SK-N-SH (cell line): ENCODE measurements around the gene ABAT. TPM values are rescaled to one million over a fixed set of nuclear protein-coding genes. Genes with fewer than 3 reads are reported as not detected.

Source experiments
- CTCF ChIA-PET: fragments of 300-600, 350-600 bp; formaldehyde crosslinking; extraction: SDS; loops from one replicate; lab custom pipeline; 2021; lab: Yijun Ruan, JAX
- POLR2A ChIA-PET: fragments of 350-600 bp; sonication (Branson Sonifier 250); formaldehyde crosslinking; extraction: SDS; loops from one replicate; lab custom pipeline; 2020; ENCODE audit warnings: antibody characterized with exemption, inconsistent platforms; lab: Yijun Ruan, JAX
- DNase-seq: peaks from one replicate; pipeline ENCODE4 v3.0.0; 2012
- H2AFZ ChIP-seq: fragments of 200-600 bp; sonication (generic); 2 replicates; pipeline ENCODE4 v1.8.1; 2016; ENCODE audit warnings: antibody characterized with exemption, mild to moderate bottlenecking, low read depth
- H3F3A ChIP-seq: fragments of 200-600 bp; sonication (generic); replicated peaks from 2 replicates; pipeline ENCODE3; 2016; ENCODE audit warnings: antibody characterized with exemption, mild to moderate bottlenecking; ENCODE audit not compliant: insufficient read depth
- H3K27ac ChIP-seq, 2 experiments: fragments of 200-500 bp in 1 of 2; fragments of 200-600 bp in 1 of 2; sonication (Bioruptor generic) in 1 of 2; sonication (generic), shearing (Covaris generic) in 1 of 2; 2 replicates each; pipeline versions ENCODE4 v1.5.1 to v1.6.1; 2014 to 2016; ENCODE audit warnings: low read depth in 2 of 2, inconsistent platforms in 1 of 2, low read length in 1 of 2, mild to moderate bottlenecking in 1 of 2, mixed read lengths in 1 of 2
- H3K27me3 ChIP-seq: fragments of 200-600 bp; sonication (generic), shearing (Covaris generic); 2 replicates; pipeline ENCODE4 v1.6.1; 2016; ENCODE audit warnings: mixed run types; ENCODE audit not compliant: insufficient read depth
- H3K36me3 ChIP-seq, 2 experiments: fragments of 200-500 bp in 1 of 2; fragments of 200-600 bp in 1 of 2; sonication (Bioruptor generic) in 1 of 2; sonication (generic) in 1 of 2; replicated peaks in 1 of 2; 2 replicates each; pipeline versions ENCODE3 to v1.5.1; 2014 to 2016; ENCODE audit warnings: low read length in 1 of 2, mild to moderate bottlenecking in 1 of 2; ENCODE audit not compliant: insufficient read depth in 2 of 2, control insufficient read depth in 1 of 2
- H3K4me1 ChIP-seq, 2 experiments: fragments of 200-500 bp in 1 of 2; fragments of 200-600 bp in 1 of 2; sonication (Bioruptor generic) in 1 of 2; sonication (generic), shearing (Covaris generic) in 1 of 2; 2 replicates each; pipeline versions ENCODE4 v1.5.1 to v1.6.1; 2014 to 2016; ENCODE audit warnings: low read depth in 1 of 2, low read length in 1 of 2, mixed run types in 1 of 2; ENCODE audit not compliant: insufficient read depth in 2 of 2, control insufficient read depth in 1 of 2
- H3K4me2 ChIP-seq: fragments of 200-600 bp; sonication (generic), shearing (Covaris generic); 2 replicates; pipeline ENCODE4 v1.6.1; 2017; ENCODE audit warnings: mixed run types
- H3K4me3 ChIP-seq, 2 experiments: fragments of 200-500 bp in 1 of 2; fragments of 200-600 bp in 1 of 2; sonication (Bioruptor generic) in 1 of 2; sonication (generic), shearing (Covaris generic) in 1 of 2; 2 replicates each; pipeline versions ENCODE4 v1.5.1 to v1.8.1; 2014 to 2016; ENCODE audit warnings: low read depth in 2 of 2, inconsistent platforms in 1 of 2, low read length in 1 of 2, mild to moderate bottlenecking in 1 of 2, mixed read lengths in 1 of 2, moderate library complexity in 1 of 2
- H3K79me2 ChIP-seq: fragments of 200-600 bp; sonication (generic); 2 replicates; pipeline ENCODE4 v1.8.1; 2017; ENCODE audit warnings: mild to moderate bottlenecking; ENCODE audit not compliant: insufficient read depth
- H3K9ac ChIP-seq: fragments of 200-600 bp; sonication (generic); 2 replicates; pipeline ENCODE4 v1.6.1; 2017; ENCODE audit warnings: mixed run types
- H3K9me2 ChIP-seq: fragments of 200-600 bp; sonication (generic); 2 replicates; pipeline ENCODE4 v1.6.1; 2017; ENCODE audit warnings: mixed run types
- H3K9me3 ChIP-seq: fragments of 200-600 bp; sonication (generic); 2 replicates; pipeline ENCODE4 v1.6.1; 2017; ENCODE audit warnings: mixed run types, mild to moderate bottlenecking, moderate library complexity
- H4K20me1 ChIP-seq: fragments of 200-600 bp; sonication (generic); 2 replicates; pipeline ENCODE4 v1.6.1; 2017; ENCODE audit warnings: mild to moderate bottlenecking, mixed run types; ENCODE audit not compliant: insufficient read depth
- CHD2 ChIP-seq: fragments of 150-350 bp; IDR thresholded peaks from 2 replicates; pipeline ENCODE4 v1.6.1; 2018; ENCODE audit warnings: low read length; ENCODE audit not compliant: partially characterized antibody
- ELF1 ChIP-seq: IDR thresholded peaks from 2 replicates; pipeline ENCODE4 v1.4.0; 2012
- EP300 ChIP-seq, 2 experiments: IDR thresholded peaks; 2 replicates each; pipeline versions ENCODE4 v1.4.0 to v1.6.1; 2012; ENCODE audit warnings: borderline replicate concordance in 1 of 2, low read depth in 1 of 2, low read length in 1 of 2
- FOXJ3 ChIP-seq: sonication (generic); formaldehyde crosslinking; IDR thresholded peaks from 2 replicates; pipeline ENCODE4 v1.5.1; 2020; ENCODE audit warnings: mild to moderate bottlenecking, missing genetic modification reagents
- JUND ChIP-seq: IDR thresholded peaks from 2 replicates; pipeline ENCODE4 v1.4.0; 2012
- MEF2A ChIP-seq: IDR thresholded peaks from 2 replicates; pipeline ENCODE4 v1.4.0; 2012; ENCODE audit warnings: low read depth, borderline replicate concordance
- MXI1 ChIP-seq: IDR thresholded peaks from 2 replicates; pipeline ENCODE4 v1.6.1; 2012; ENCODE audit warnings: mild to moderate bottlenecking, low read depth, low read length, improper control_type of control experiment
- RAD21 ChIP-seq: IDR thresholded peaks from 2 replicates; pipeline ENCODE4 v1.6.1; 2012; ENCODE audit warnings: mild to moderate bottlenecking, low read length
- RCOR1 ChIP-seq: fragments of 150-350 bp; IDR thresholded peaks from 2 replicates; pipeline ENCODE4 v1.6.1; 2017; ENCODE audit warnings: antibody characterized with exemption, low read length
- RFX5 ChIP-seq: IDR thresholded peaks from 2 replicates; pipeline ENCODE4 v1.6.1; 2012; ENCODE audit warnings: mild to moderate bottlenecking, improper control_type of control experiment, low read length
- TAF1 ChIP-seq: IDR thresholded peaks from 2 replicates; pipeline ENCODE4 v1.6.1; 2012; ENCODE audit warnings: low read depth, mild to moderate bottlenecking, low read length, moderate library complexity, borderline replicate concordance
- WGBS: methylation state at CpG from one replicate; pipeline ENCODE4 v1.1.6; 2017; ENCODE audit warnings: low lambda C conversion rate; 5-methylcytosine and 5-hydroxymethylcytosine counted together
- polyA plus RNA-seq, 3 experiments: library from polyadenylated mRNA; depleted of rRNA; stranded (reverse); fragments of >200 nt; gene quantifications; 2 replicates each; pipeline ENCODE4 v1.2.3, GENCODE V29; 2012
- TF ChIP-seq, protein P1 (sequence below): IDR thresholded peaks from 2 replicates; pipeline ENCODE4 v1.4.0; 2012; ENCODE audit warnings: low read depth, borderline replicate concordance

Gene ABAT
- polyA plus RNA-seq, 1 of the 3 experiments (the other 2 are of a cell fraction): 4.7 TPM

- Histone ChIP-seq H3F3A (no peaks in the 10 kb centered on the region), H4K20me1 (peaks cover 55% of the 10 kb centered on the region), H3K9ac (no peak overlapping the region), H3K79me2 (peaks cover 100% of the 10 kb centered on the region), H3K4me1 (peaks cover 0 to 26% of the 10 kb centered on the region in 2 experiments), H3K9me2 (no peaks in the 10 kb centered on the region), H3K9me3 (no peaks in the 10 kb centered on the region), H2AFZ (no peak overlapping the region), H3K4me3 (no peak overlapping the region), H3K36me3 (peaks cover 62 to 91% of the 10 kb centered on the region in 2 experiments), H3K27ac (0 out of 4 replicates have a peak overlapping the region, but pooled peaks of 1 of the 2 experiments have one; percentile 18), H3K4me2 (no peak overlapping the region), H3K27me3 (no peaks in the 10 kb centered on the region)
- no peak for DNase-seq
- no peak for TF ChIP-seq MEF2A
- POLR2A ChIA-PET: interaction anchor here (0.9 kb wide), 1 partner anchor 59 kb away, joined by 6 read pairs; no protein-coding TSS in a partner anchor
- CTCF ChIA-PET: interaction anchor here (0.7 to 1.2 kb wide), 3 partner anchors 13 to 205 kb away, joined by 3 read pairs; no protein-coding TSS in a partner anchor
- 96% methylated on average over 6 of the region's 6 CpGs for WGBS
Observed at GRCh38 chr16:8804313-8804712, 129.9 kb downstream of the ABAT start.

DNA sequence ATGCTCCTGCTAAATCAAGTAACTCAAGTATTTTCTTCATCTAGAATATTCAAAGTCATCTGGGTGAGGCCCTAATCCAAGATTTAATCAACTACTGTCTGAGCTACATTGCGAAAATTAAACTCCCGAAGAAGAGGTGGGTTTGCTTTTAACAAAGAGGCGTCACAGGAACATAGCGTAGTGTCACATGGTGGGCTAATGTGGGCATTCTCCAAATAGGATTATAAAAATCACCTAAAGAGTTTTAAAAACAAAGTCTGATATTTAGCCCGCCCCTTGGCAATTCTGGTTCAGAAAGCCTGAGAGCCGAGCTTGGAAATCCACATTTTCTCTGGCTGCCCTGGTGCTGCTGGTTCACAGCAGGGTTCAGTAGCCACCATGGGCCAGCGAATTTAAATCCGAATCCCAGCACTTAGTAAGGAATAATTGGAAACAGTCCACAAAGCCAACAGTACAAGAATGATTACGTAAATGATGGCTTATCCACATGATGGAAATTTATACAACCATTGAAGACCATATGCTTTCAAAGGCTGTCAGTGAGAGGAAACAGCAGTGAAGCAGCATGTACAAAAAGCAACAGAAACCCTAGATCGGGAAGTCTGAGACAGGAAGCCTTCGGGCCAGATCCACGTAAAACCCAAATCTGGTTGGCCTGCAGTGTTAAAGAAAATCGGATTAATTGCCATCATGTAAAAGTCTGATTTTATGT lies 132.0 kb downstream of the ABAT start:
- peak overlapping the region in 1 of 2 experiments; percentile 88; a peak in 2 of 4 replicates for H3K27ac ChIP-seq
- no peak overlapping the region for H2AFZ ChIP-seq
- H3K27me3 ChIP-seq: no peaks in the 10 kb centered on the region
- peaks cover 0 to 32% of the 10 kb centered on the region in 2 experiments; a peak in 1 of 4 replicates for H3K4me1 ChIP-seq
- CTCF ChIA-PET: interaction anchor here (0.8 to 2.0 kb wide), 3 partner anchors 130 to 202 kb away, joined by 3 to 5 read pairs (median 5); no protein-coding TSS in a partner anchor
- H3F3A ChIP-seq: no peaks in the 10 kb centered on the region
- POLR2A ChIA-PET: interaction anchor here (0.9 kb wide), 1 partner anchor 62 kb away, joined by 7 read pairs; the partner anchor contains the start of gene CARHSP1
- no peak for TF ChIP-seq RFX5
- TF ChIP-seq, protein P1, sequence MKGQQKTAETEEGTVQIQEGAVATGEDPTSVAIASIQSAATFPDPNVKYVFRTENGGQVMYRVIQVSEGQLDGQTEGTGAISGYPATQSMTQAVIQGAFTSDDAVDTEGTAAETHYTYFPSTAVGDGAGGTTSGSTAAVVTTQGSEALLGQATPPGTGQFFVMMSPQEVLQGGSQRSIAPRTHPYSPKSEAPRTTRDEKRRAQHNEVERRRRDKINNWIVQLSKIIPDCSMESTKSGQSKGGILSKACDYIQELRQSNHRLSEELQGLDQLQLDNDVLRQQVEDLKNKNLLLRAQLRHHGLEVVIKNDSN: no peak
- peak in 1 of 2 experiments; percentile 72; a peak in 1 of 4 replicates for TF ChIP-seq EP300 (IDR thresholded peaks at IDR 0.05; ENCODE audit: borderline replicate concordance in 1 of 2, low read depth in 1 of 2, low read length in 1 of 2)
- TF ChIP-seq MXI1: peak; percentile 97
- no peak for TF ChIP-seq TAF1
- TF ChIP-seq RAD21: peak; percentile 34; the same call in 1 of the 2 replicates
- no peak for TF ChIP-seq JUND
- TF ChIP-seq ELF1: no peak
- TF ChIP-seq RCOR1: peak; percentile 79
- TF ChIP-seq CHD2: peak; percentile 44
- peak; percentile 44; the same call in 1 of the 2 replicates for TF ChIP-seq FOXJ3
- no peak overlapping the region for H3K9ac ChIP-seq
- H3K4me2 ChIP-seq: no peak overlapping the region
- H4K20me1 ChIP-seq: peaks cover 40% of the 10 kb centered on the region
- H3K9me2 ChIP-seq: no peaks in the 10 kb centered on the region
- H3K4me3 ChIP-seq: no peak overlapping the region
- peaks cover 71 to 90% of the 10 kb centered on the region in 2 experiments for H3K36me3 ChIP-seq
- H3K79me2 ChIP-seq: peaks cover 94% of the 10 kb centered on the region
- DNase-seq: peak; percentile 56
- no peaks in the 10 kb centered on the region for H3K9me3 ChIP-seq
- WGBS: 78% methylated on average over 13 of the region's 13 CpGs
